Lower leg skin (tissue), 4 donors: ENCODE results near the gene ACOXL. TPM values are rescaled to one million over a fixed set of nuclear protein-coding genes. Genes with fewer than 3 reads are reported as not detected.
A peak's percentile ranks its signal among the peaks of the same experiment; 100 is the strongest.

Source experiments
- DNase-seq, 2 donors: peaks; one replicate each; pipeline ENCODE4 v3.0.0-alpha.2; 2019; ENCODE audit warnings: low spot score in 2 of 2
- H3K4me3 ChIP-seq: fragments of 200-600 bp; sonication (generic); 2 replicates; pipeline ENCODE4 v1.5.1; 2017; ENCODE audit warnings: mild to moderate bottlenecking, low read depth; ENCODE audit not compliant: poor library complexity, severe bottlenecking
- CTCF ChIP-seq, 3 donors: fragments of 450-650 bp; IDR thresholded peaks; one replicate each; pipeline ENCODE4 v1.5.1; 2016; ENCODE audit warnings: antibody characterized with exemption in 3 of 3, mild to moderate bottlenecking in 3 of 3, moderate library complexity in 2 of 3
- POLR2A ChIP-seq, 2 donors: fragments of 450-650 bp; IDR thresholded peaks; one replicate each; pipeline ENCODE4 v1.6.1; 2016 to 2017; ENCODE audit warnings: antibody characterized with exemption in 2 of 2, mild to moderate bottlenecking in 1 of 2, moderate library complexity in 1 of 2
- WGBS, 2 donors: methylation state at CpG; one replicate each; pipeline ENCODE4 v1.1.5; 2018; 5-methylcytosine and 5-hydroxymethylcytosine counted together
- intact Hi-C: fragments of 100-400 bp; cut with DNase I; formaldehyde crosslinking; loops from one replicate; pipeline ENCODE4 v1.15.0; 2023; ENCODE audit warnings: low total_unique reads
- total RNA-seq, 4 donors: library from RNA; depleted of rRNA; stranded (reverse); fragments of >200 nt; gene quantifications; one replicate each; pipeline ENCODE4 v1.1.0, GENCODE V29; 2016

Gene ACOXL
- total RNA-seq, 4 donors from 2014 or later, result not detected

GRCh38 chr2:110871637-110872036, 139.3 kb downstream of the ACOXL start:
- intact Hi-C loops, result no loop called here
- H3K4me3 ChIP-seq, result no peak overlapping the region
- WGBS, 2 donors, result 79 to 91% methylated on average over 6 of the region's 6 CpGs
- peak in 1 of 2 donors; percentile 2 for DNase-seq
- no peak for TF ChIP-seq CTCF (IDR thresholded peaks at IDR 0.05)
- no peak for TF ChIP-seq POLR2A (IDR thresholded peaks at IDR 0.05)

- DNase-seq, result peak in 1 of 2 donors; percentile 2
- no peak overlapping the region for H3K4me3 ChIP-seq
- TF ChIP-seq POLR2A (IDR thresholded peaks at IDR 0.05) (no peak), CTCF (IDR thresholded peaks at IDR 0.05) (no peak)
- 75 to 96% methylated on average over 3 to 4 of the region's 4 CpGs for WGBS, 2 donors
- intact Hi-C loops, result no loop called here
Measured at GRCh38 chr2:110872521-110872920, 140.1 kb downstream of the ACOXL start.

GRCh38 chr2:110873056-110873502, 140.7 kb downstream of the ACOXL start:
- WGBS, 2 donors, result 86 to 95% methylated on average over 9 of the region's 9 CpGs
- TF ChIP-seq CTCF (IDR thresholded peaks at IDR 0.05), result no peak
- no peak for TF ChIP-seq POLR2A (IDR thresholded peaks at IDR 0.05)
- DNase-seq, result peak in 1 of 2 donors; percentile 3
- intact Hi-C loops, result no loop called here
- no peak overlapping the region for H3K4me3 ChIP-seq

GRCh38 chr2:110873597-110874452, 141.5 kb downstream of the ACOXL start:
- no peak for DNase-seq
- 88 to 89% methylated on average over 17 of the region's 17 CpGs for WGBS, 2 donors
- TF ChIP-seq POLR2A (IDR thresholded peaks at IDR 0.05), result no peak
- no peak for TF ChIP-seq CTCF (IDR thresholded peaks at IDR 0.05)
- no peak overlapping the region for H3K4me3 ChIP-seq
- intact Hi-C loops, result no loop called here

GRCh38 chr2:110874453-110875383, 142.3 kb downstream of the ACOXL start:
- DNase-seq, result no peak
- intact Hi-C loops, result no loop called here
- no peak for TF ChIP-seq POLR2A (IDR thresholded peaks at IDR 0.05)
- TF ChIP-seq CTCF (IDR thresholded peaks at IDR 0.05), result no peak
- no peak overlapping the region for H3K4me3 ChIP-seq
- WGBS, 2 donors, result 84 to 88% methylated on average over 24 of the region's 24 CpGs
